A549 (cell line): ENCODE data around the gene MAT1A.

Source experiments
- EHMT2 ChIP-seq: fragments of 200-600 bp; sonication (generic); IDR thresholded peaks from 2 replicates; pipeline ENCODE4 v1.6.1; 2016; ENCODE audit warnings: antibody characterized with exemption, low read depth, mild to moderate bottlenecking, moderate library complexity
- JUNB ChIP-seq: fragments of >200 bp; sonication (Bioruptor Twin); formaldehyde crosslinking; IDR thresholded peaks from 2 replicates; pipeline ENCODE4 v1.6.1; 2016
- MAFK ChIP-seq: fragments of 450-650 bp; IDR thresholded peaks from 2 replicates; pipeline ENCODE4 v1.6.1; 2014; ENCODE audit not compliant: partially characterized antibody
- MYC ChIP-seq: IDR thresholded peaks from 2 replicates; pipeline ENCODE4 v1.6.1; 2012; ENCODE audit warnings: mild to moderate bottlenecking, inconsistent platforms, low read length, improper control_type of control experiment, borderline replicate concordance
- RAD21 ChIP-seq, 2 experiments: fragments of >200 bp in 1 of 2; sonication (Bioruptor Twin) in 1 of 2; formaldehyde crosslinking in 1 of 2; IDR thresholded peaks in 1 of 2; conservative IDR thresholded peaks in 1 of 2; 2 replicates in 1 of 2; 3 replicates in 1 of 2; pipeline ENCODE4 v1.6.1; 2012 to 2018; ENCODE audit warnings: inconsistent platforms in 1 of 2
- ZFP36 ChIP-seq: fragments of 450-650 bp; IDR thresholded peaks from 2 replicates; pipeline ENCODE4 v1.6.1; 2014; ENCODE audit warnings: borderline replicate concordance; ENCODE audit not compliant: partially characterized antibody
- TF ChIP-seq, protein P1 (sequence below): fragments of >200 bp; sonication (Bioruptor Twin); formaldehyde crosslinking; IDR thresholded peaks from 3 replicates; pipeline ENCODE4 v1.5.1; 2016
- TF ChIP-seq, protein P2 (sequence below): fragments of 150-350 bp; IDR thresholded peaks from 2 replicates; pipeline ENCODE4 v1.6.1; 2014; ENCODE audit warnings: low read depth, mild to moderate bottlenecking, low read length

- TF ChIP-seq MAFK (no peak), JUNB (no peak), MYC (no peak), ZFP36 (no peak), EHMT2 (no peak), RAD21 (conservative IDR thresholded peaks at IDR 0.05 in 1 of 2, IDR thresholded peaks at IDR 0.05 in 1 of 2) (no peak)
- TF ChIP-seq, protein P1, sequence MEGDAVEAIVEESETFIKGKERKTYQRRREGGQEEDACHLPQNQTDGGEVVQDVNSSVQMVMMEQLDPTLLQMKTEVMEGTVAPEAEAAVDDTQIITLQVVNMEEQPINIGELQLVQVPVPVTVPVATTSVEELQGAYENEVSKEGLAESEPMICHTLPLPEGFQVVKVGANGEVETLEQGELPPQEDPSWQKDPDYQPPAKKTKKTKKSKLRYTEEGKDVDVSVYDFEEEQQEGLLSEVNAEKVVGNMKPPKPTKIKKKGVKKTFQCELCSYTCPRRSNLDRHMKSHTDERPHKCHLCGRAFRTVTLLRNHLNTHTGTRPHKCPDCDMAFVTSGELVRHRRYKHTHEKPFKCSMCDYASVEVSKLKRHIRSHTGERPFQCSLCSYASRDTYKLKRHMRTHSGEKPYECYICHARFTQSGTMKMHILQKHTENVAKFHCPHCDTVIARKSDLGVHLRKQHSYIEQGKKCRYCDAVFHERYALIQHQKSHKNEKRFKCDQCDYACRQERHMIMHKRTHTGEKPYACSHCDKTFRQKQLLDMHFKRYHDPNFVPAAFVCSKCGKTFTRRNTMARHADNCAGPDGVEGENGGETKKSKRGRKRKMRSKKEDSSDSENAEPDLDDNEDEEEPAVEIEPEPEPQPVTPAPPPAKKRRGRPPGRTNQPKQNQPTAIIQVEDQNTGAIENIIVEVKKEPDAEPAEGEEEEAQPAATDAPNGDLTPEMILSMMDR = no peak
- TF ChIP-seq, protein P2, sequence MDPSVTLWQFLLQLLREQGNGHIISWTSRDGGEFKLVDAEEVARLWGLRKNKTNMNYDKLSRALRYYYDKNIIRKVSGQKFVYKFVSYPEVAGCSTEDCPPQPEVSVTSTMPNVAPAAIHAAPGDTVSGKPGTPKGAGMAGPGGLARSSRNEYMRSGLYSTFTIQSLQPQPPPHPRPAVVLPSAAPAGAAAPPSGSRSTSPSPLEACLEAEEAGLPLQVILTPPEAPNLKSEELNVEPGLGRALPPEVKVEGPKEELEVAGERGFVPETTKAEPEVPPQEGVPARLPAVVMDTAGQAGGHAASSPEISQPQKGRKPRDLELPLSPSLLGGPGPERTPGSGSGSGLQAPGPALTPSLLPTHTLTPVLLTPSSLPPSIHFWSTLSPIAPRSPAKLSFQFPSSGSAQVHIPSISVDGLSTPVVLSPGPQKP = no peak
Observed at GRCh38 chr10:80275756-80276155, 13.7 kb downstream of the MAT1A start.
